ENCODE results near the gene IFI44.

Gene IFI44

GRCh38 chr1:78617615-78618026, 32.0 kb upstream of the IFI44 start:
- H3K36me3 ChIP-seq (ENCODE audit: control insufficient read depth in 2 of 2, insufficient read depth in 1 of 2, low read length in 2 of 2) = no peaks in the 10 kb centered on the region
- TF ChIP-seq ZNF335 (tag by site-specific recombination; conservative IDR thresholded peaks at IDR 0.05) (peak; percentile 91), TRIM28 (IDR thresholded peaks at IDR 0.05; ENCODE audit: borderline replicate concordance, low read length) (peak; percentile 26; the same call in 1 of the 2 replicates), ZBTB6 (tag by site-specific recombination; IDR thresholded peaks at IDR 0.05) (no peak), ZXDB (tag by site-specific recombination; IDR thresholded peaks at IDR 0.05) (no peak), ZNF404 (tag by site-specific recombination; IDR thresholded peaks at IDR 0.05) (no peak), ZNF558 (tag by site-specific recombination; IDR thresholded peaks at IDR 0.05) (no peak), ZNF155 (tag by site-specific recombination; IDR thresholded peaks at IDR 0.05) (no peak), ZNF660 (tag by site-specific recombination; IDR thresholded peaks at IDR 0.05) (peak; percentile 56; the same call in 1 of the 2 replicates), GLI2 (tag by site-specific recombination; IDR thresholded peaks at IDR 0.05; ENCODE audit: borderline replicate concordance, low read depth) (no peak), ZNF654 (tag by site-specific recombination; IDR thresholded peaks at IDR 0.05; ENCODE audit: low read depth) (peak; percentile 97), ZBTB17 (tag by site-specific recombination; IDR thresholded peaks at IDR 0.05) (peak; percentile 72), CTCF (tag by site-specific recombination; IDR thresholded peaks at IDR 0.05) (peak; percentile 59; the same call in 1 of the 2 replicates), PRDM1 (tag by site-specific recombination; IDR thresholded peaks at IDR 0.05) (peak; percentile 65; the same call in 1 of the 2 replicates)
- ChIA-PET POLR2A (no interaction called here), CTCF (interaction anchor here (0.6 to 2.3 kb wide), 23 partner anchors 9 to 914 kb away, joined by 3 to 14 read pairs (median 4); partner anchors contain the start of gene IFI44)
- no peaks in the 10 kb centered on the region for H3K9me3 ChIP-seq (ENCODE audit: control insufficient read depth, insufficient read depth, low read depth, low read length)
- peaks cover 11% of the 10 kb centered on the region for H3K4me1 ChIP-seq (ENCODE audit: control insufficient read depth, insufficient read depth, low read length)
- H3K27ac ChIP-seq (ENCODE audit: extremely low read depth, low read depth, low read length) = no peak overlapping the region
- no peak overlapping the region for H3K4me3 ChIP-seq (ENCODE audit: low read depth, low read length)

- H3K27ac ChIP-seq (ENCODE audit: extremely low read depth, low read depth, low read length) = no peak overlapping the region
- no peak overlapping the region for H3K4me3 ChIP-seq (ENCODE audit: low read depth, low read length)
Observed at GRCh38 chr1:78619032-78619431, 30.6 kb upstream of the IFI44 start.

DNA sequence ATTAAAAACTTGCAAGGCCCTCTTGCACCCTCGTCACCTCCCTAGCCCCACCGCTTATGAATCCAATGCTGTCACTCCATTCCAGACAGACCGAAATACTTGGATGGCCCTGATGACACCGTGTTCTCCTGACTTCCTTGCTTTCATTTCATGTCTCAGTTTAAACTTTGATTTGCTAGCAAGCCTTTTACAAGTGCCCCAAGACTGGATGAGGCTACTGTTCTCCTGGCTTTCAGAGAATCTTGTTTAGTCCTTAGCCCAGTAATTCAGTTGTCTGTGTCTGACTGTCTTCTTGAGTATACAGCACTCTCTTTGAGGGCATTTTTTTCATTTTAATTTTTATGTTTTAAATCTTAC, 30.2 kb upstream of the IFI44 start:
- H3K36me3 ChIP-seq (ENCODE audit: control insufficient read depth in 2 of 2, insufficient read depth in 1 of 2, low read length in 2 of 2) = no peaks in the 10 kb centered on the region
- H3K27ac ChIP-seq (ENCODE audit: extremely low read depth, low read depth, low read length) = no peak overlapping the region
- ChIA-PET POLR2A (no interaction called here), CTCF (interaction anchor here (0.6 to 1.8 kb wide), 6 partner anchors 10 to 1086 kb away, joined by 3 to 9 read pairs (median 5); no protein-coding TSS in a partner anchor)
- H3K4me3 ChIP-seq (ENCODE audit: low read depth, low read length) = no peak overlapping the region
- H3K9me3 ChIP-seq (ENCODE audit: control insufficient read depth, insufficient read depth, low read depth, low read length) = no peaks in the 10 kb centered on the region
- peaks cover 11% of the 10 kb centered on the region for H3K4me1 ChIP-seq (ENCODE audit: control insufficient read depth, insufficient read depth, low read length)
- TF ChIP-seq ATF2 (tag by site-specific recombination; IDR thresholded peaks at IDR 0.05; ENCODE audit: low read depth) = no peak
- TF ChIP-seq ZNF510 (tag by site-specific recombination; IDR thresholded peaks at IDR 0.05; ENCODE audit: insufficient replicate concordance) = no peak
- TF ChIP-seq PRDM1 (tag by site-specific recombination; IDR thresholded peaks at IDR 0.05) = no peak
- no peak for TF ChIP-seq ZNF549 (tag by site-specific recombination; IDR thresholded peaks at IDR 0.05)
- TF ChIP-seq ZNF423 (tag by site-specific recombination; IDR thresholded peaks at IDR 0.05) = no peak
- TF ChIP-seq, protein P1, sequence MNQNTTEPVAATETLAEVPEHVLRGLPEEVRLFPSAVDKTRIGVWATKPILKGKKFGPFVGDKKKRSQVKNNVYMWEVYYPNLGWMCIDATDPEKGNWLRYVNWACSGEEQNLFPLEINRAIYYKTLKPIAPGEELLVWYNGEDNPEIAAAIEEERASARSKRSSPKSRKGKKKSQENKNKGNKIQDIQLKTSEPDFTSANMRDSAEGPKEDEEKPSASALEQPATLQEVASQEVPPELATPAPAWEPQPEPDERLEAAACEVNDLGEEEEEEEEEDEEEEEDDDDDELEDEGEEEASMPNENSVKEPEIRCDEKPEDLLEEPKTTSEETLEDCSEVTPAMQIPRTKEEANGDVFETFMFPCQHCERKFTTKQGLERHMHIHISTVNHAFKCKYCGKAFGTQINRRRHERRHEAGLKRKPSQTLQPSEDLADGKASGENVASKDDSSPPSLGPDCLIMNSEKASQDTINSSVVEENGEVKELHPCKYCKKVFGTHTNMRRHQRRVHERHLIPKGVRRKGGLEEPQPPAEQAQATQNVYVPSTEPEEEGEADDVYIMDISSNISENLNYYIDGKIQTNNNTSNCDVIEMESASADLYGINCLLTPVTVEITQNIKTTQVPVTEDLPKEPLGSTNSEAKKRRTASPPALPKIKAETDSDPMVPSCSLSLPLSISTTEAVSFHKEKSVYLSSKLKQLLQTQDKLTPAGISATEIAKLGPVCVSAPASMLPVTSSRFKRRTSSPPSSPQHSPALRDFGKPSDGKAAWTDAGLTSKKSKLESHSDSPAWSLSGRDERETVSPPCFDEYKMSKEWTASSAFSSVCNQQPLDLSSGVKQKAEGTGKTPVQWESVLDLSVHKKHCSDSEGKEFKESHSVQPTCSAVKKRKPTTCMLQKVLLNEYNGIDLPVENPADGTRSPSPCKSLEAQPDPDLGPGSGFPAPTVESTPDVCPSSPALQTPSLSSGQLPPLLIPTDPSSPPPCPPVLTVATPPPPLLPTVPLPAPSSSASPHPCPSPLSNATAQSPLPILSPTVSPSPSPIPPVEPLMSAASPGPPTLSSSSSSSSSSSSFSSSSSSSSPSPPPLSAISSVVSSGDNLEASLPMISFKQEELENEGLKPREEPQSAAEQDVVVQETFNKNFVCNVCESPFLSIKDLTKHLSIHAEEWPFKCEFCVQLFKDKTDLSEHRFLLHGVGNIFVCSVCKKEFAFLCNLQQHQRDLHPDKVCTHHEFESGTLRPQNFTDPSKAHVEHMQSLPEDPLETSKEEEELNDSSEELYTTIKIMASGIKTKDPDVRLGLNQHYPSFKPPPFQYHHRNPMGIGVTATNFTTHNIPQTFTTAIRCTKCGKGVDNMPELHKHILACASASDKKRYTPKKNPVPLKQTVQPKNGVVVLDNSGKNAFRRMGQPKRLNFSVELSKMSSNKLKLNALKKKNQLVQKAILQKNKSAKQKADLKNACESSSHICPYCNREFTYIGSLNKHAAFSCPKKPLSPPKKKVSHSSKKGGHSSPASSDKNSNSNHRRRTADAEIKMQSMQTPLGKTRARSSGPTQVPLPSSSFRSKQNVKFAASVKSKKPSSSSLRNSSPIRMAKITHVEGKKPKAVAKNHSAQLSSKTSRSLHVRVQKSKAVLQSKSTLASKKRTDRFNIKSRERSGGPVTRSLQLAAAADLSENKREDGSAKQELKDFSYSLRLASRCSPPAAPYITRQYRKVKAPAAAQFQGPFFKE (tag by site-specific recombination; IDR thresholded peaks at IDR 0.05; ENCODE audit: borderline replicate concordance) = no peak

More at GRCh38 chr1:78619032-78619431, 30.6 kb upstream of the IFI44 start:
- Histone ChIP-seq H3K9me3 (ENCODE audit: control insufficient read depth, insufficient read depth, low read depth, low read length) (no peaks in the 10 kb centered on the region), H3K36me3 (ENCODE audit: control insufficient read depth in 2 of 2, insufficient read depth in 1 of 2, low read length in 2 of 2) (no peaks in the 10 kb centered on the region), H3K4me1 (ENCODE audit: control insufficient read depth, insufficient read depth, low read length) (peaks cover 11% of the 10 kb centered on the region)
- no peak for TF ChIP-seq MZF1 (tag by site-specific recombination; IDR thresholded peaks at IDR 0.05; ENCODE audit: borderline replicate concordance)
- no peak for TF ChIP-seq SP3 (tag by site-specific recombination; IDR thresholded peaks at IDR 0.05)
- TF ChIP-seq ZNF350 (tag by site-specific recombination; IDR thresholded peaks at IDR 0.05) = no peak
- TF ChIP-seq ZNF138 (tag by site-specific recombination; IDR thresholded peaks at IDR 0.05; ENCODE audit: borderline replicate concordance) = no peak
- no peak for TF ChIP-seq GLIS2 (tag by site-specific recombination; IDR thresholded peaks at IDR 0.05)
- no peak for TF ChIP-seq SETDB1 (IDR thresholded peaks at IDR 0.05; ENCODE audit: insufficient read length, low read length)
- no peak for TF ChIP-seq ZNF184 (tag by site-specific recombination; IDR thresholded peaks at IDR 0.05)
- CTCF ChIA-PET = interaction anchor here (0.7 kb wide), 2 partner anchors 47 to 111 kb away, joined by 4 to 5 read pairs; no protein-coding TSS in a partner anchor
- POLR2A ChIA-PET = no interaction called here

Measured in HEK293 (cell line).